ENCODE data around the gene GAPDHS. TPM values are rescaled to one million over a fixed set of nuclear protein-coding genes. Genes with fewer than 3 reads are reported as not detected.

Gene GAPDHS
- total RNA-seq, 1 experiment from 2014 or later = not detected

- ChIA-PET POLR2A (no interaction called here), CTCF (no interaction called here), RAD21 (ENCODE audit: low non-redundant PET in 1 of 2, low total read pairs in 2 of 2, uncharacterized antibody in 2 of 2, unreplicated experiment in 2 of 2) (no interaction called here)
- Histone ChIP-seq H3K9ac (ENCODE audit: low read length) (no peak overlapping the region), H4K20me1 (ENCODE audit: insufficient read depth) (no peaks in the 10 kb centered on the region), H3K4me1 (ENCODE audit: control insufficient read depth in 1 of 2, insufficient read depth in 2 of 2, low read length in 2 of 2) (peaks cover 19 to 46% of the 10 kb centered on the region in 2 experiments), H3K9me3 (ENCODE audit: control insufficient read depth in 1 of 2, insufficient read depth in 1 of 2, low read depth in 1 of 2, low read length in 2 of 2) (no peaks in the 10 kb centered on the region), H3K27ac (ENCODE audit: low read depth, low read length) (no peak overlapping the region), H3K4me2 (ENCODE audit: low read length) (no peak overlapping the region), H3K9me2 (ENCODE audit: insufficient read depth) (no peaks in the 10 kb centered on the region), H3K36me3 (ENCODE audit: control insufficient read depth in 1 of 2, insufficient read depth in 2 of 2, low read length in 2 of 2) (no peaks in the 10 kb centered on the region), H3K79me2 (ENCODE audit: insufficient read depth, low read length) (no peaks in the 10 kb centered on the region), H3K4me3 (replicated peaks in 1 of 2; ENCODE audit: low read depth in 1 of 2, low read length in 2 of 2) (no peak overlapping the region), H3K27me3 (ENCODE audit: insufficient read depth, low read length) (no peaks in the 10 kb centered on the region), H2AFZ (ENCODE audit: low read depth, low read length, poor library complexity, severe bottlenecking) (no peak overlapping the region)
- TF ChIP-seq MAX (IDR thresholded peaks at IDR 0.05) (no peak), CTCF (IDR thresholded peaks at IDR 0.05 in 2 of 3, conservative IDR thresholded peaks at IDR 0.05 in 1 of 3; ENCODE audit: borderline replicate concordance in 1 of 3, insufficient read depth in 1 of 3, low read depth in 2 of 3, low read length in 2 of 3) (no peak), RAD21 (IDR thresholded peaks at IDR 0.05; ENCODE audit: low read depth) (no peak), SP1 (IDR thresholded peaks at IDR 0.05; ENCODE audit: low read depth) (no peak), REST (IDR thresholded peaks at IDR 0.05; ENCODE audit: low read depth) (no peak), EZH2phosphoT487 (IDR thresholded peaks at IDR 0.05; ENCODE audit: borderline replicate concordance) (no peak), FOSL1 (IDR thresholded peaks at IDR 0.05; ENCODE audit: low read depth) (no peak), ZFX (IDR thresholded peaks at IDR 0.05) (no peak), TCF7L2 (IDR thresholded peaks at IDR 0.05; ENCODE audit: borderline replicate concordance, extremely low read depth, insufficient read depth, insufficient read length) (no peak), ELF1 (IDR thresholded peaks at IDR 0.05; ENCODE audit: borderline replicate concordance, low read depth) (no peak), EGR1 (IDR thresholded peaks at IDR 0.05; ENCODE audit: low read depth) (no peak)
- BruUV-seq (replicated peaks) = no TSS peak
- intact Hi-C loops (cut with micrococcal nuclease) = no loop called here
- DNase-seq (ENCODE audit: low read depth, low spot score) = no peak
- no peak for ATAC-seq
Measured at GRCh38 chr19:35516310-35516709, 16.9 kb upstream of the GAPDHS start.
